SK-N-SH treated with all-trans-retinoic acid at 6 μM for 48 hours (cell line): ENCODE data around the gene MYLK.

Source experiments
- ATAC-seq: fragments of 200-7000 bp; cut with Tn5 transposase; 3 replicates; pipeline ENCODE4 v1.9.1; 2020; ENCODE audit warnings: mild to moderate bottlenecking, moderate library complexity
- ARNTL ChIP-seq: fragments of 450-650 bp; formaldehyde crosslinking; IDR thresholded peaks from 2 replicates; pipeline ENCODE4 v1.5.0; 2020; ENCODE audit warnings: low read depth, mild to moderate bottlenecking, moderate library complexity, borderline replicate concordance
- BACH2 ChIP-seq: fragments of 250-450 bp; sonication (Bioruptor Pico); IDR thresholded peaks from 2 replicates; pipeline ENCODE4 v1.9.0; 2021; ENCODE audit warnings: mild to moderate bottlenecking, borderline replicate concordance
- CREB5 ChIP-seq: fragments of 250-450 bp; sonication (Bioruptor Pico); IDR thresholded peaks from 2 replicates; pipeline ENCODE4 v1.5.1; 2020; ENCODE audit warnings: low read depth, mild to moderate bottlenecking, moderate library complexity
- CSDC2 ChIP-seq: fragments of 250-450 bp; sonication (Bioruptor Pico); IDR thresholded peaks from 2 replicates; pipeline ENCODE4 v1.5.0; 2020; ENCODE audit warnings: mild to moderate bottlenecking, moderate library complexity
- ESRRG ChIP-seq: fragments of 250-450 bp; sonication (Bioruptor Pico); IDR thresholded peaks from 2 replicates; pipeline ENCODE4 v1.6.1; 2021; ENCODE audit warnings: mild to moderate bottlenecking
- GLIS3 ChIP-seq: fragments of 250-450 bp; sonication (Bioruptor Pico); IDR thresholded peaks from 2 replicates; pipeline ENCODE4 v1.5.0; 2020; ENCODE audit warnings: mild to moderate bottlenecking, moderate library complexity
- ISL1 ChIP-seq: fragments of 250-450 bp; sonication (Bioruptor Pico); IDR thresholded peaks from 2 replicates; pipeline ENCODE4 v2.1.2; 2022; ENCODE audit warnings: mild to moderate bottlenecking, moderate library complexity
- OSR1 ChIP-seq: fragments of 250-450 bp; sonication (Bioruptor Pico); IDR thresholded peaks from 2 replicates; pipeline ENCODE4 v1.8.0; 2022; ENCODE audit warnings: moderate library complexity, mild to moderate bottlenecking, inconsistent platforms
- POU6F1 ChIP-seq: fragments of 250-450 bp; sonication (Bioruptor Pico); IDR thresholded peaks from 2 replicates; pipeline ENCODE4 v1.8.0; 2021; ENCODE audit warnings: low read depth, mild to moderate bottlenecking, moderate library complexity, borderline replicate concordance
- PPARA ChIP-seq: fragments of 250-450 bp; sonication (Bioruptor Pico); IDR thresholded peaks from 2 replicates; pipeline ENCODE4 v1.5.0; 2020; ENCODE audit warnings: mild to moderate bottlenecking, borderline replicate concordance
- RARB ChIP-seq: fragments of 250-450 bp; sonication (Bioruptor Pico); IDR thresholded peaks from 2 replicates; pipeline ENCODE4 v1.8.0; 2021; ENCODE audit warnings: mild to moderate bottlenecking, moderate library complexity
- SNAI2 ChIP-seq: fragments of 250-450 bp; sonication (Bioruptor Pico); IDR thresholded peaks from 2 replicates; pipeline ENCODE4 v1.5.0; 2020; ENCODE audit warnings: mild to moderate bottlenecking, moderate library complexity
- TCF4 ChIP-seq: fragments of 250-450 bp; sonication (Bioruptor Pico); IDR thresholded peaks from 2 replicates; pipeline ENCODE4 v1.8.0; 2021; ENCODE audit warnings: mild to moderate bottlenecking, moderate library complexity, borderline replicate concordance
- TOX ChIP-seq: fragments of 250-450 bp; sonication (Bioruptor Pico); IDR thresholded peaks from 2 replicates; pipeline ENCODE4 v1.8.0; 2021; ENCODE audit warnings: mild to moderate bottlenecking, moderate library complexity, borderline replicate concordance
- TSHZ2 ChIP-seq: fragments of 250-450 bp; sonication (Bioruptor Pico); IDR thresholded peaks from 2 replicates; pipeline ENCODE4 v1.5.0; 2020; ENCODE audit warnings: mild to moderate bottlenecking, moderate library complexity
- ZC3H10 ChIP-seq: fragments of 250-450 bp; sonication (Bioruptor Pico); IDR thresholded peaks from 2 replicates; pipeline ENCODE4 v1.5.1; 2021; ENCODE audit warnings: mild to moderate bottlenecking, moderate library complexity
- ZFP3 ChIP-seq: fragments of 250-450 bp; sonication (Bioruptor Pico); IDR thresholded peaks from 2 replicates; pipeline ENCODE4 v1.5.0; 2020; ENCODE audit warnings: mild to moderate bottlenecking, moderate library complexity
- ZFP30 ChIP-seq: fragments of 450-650 bp; formaldehyde crosslinking; IDR thresholded peaks from 2 replicates; pipeline ENCODE4 v1.5.0; 2022; ENCODE audit warnings: mild to moderate bottlenecking, moderate library complexity
- ZNF565 ChIP-seq: fragments of 450-650 bp; formaldehyde crosslinking; conservative IDR thresholded peaks from 2 replicates; pipeline ENCODE4 v1.5.0; 2020; ENCODE audit warnings: low read depth, mild to moderate bottlenecking, moderate library complexity
- ZNF70 ChIP-seq: fragments of 450-650 bp; formaldehyde crosslinking; IDR thresholded peaks from 2 replicates; pipeline ENCODE4 v1.5.0; 2020; ENCODE audit warnings: mild to moderate bottlenecking, moderate library complexity
- ZNF8 ChIP-seq: fragments of 450-650 bp; formaldehyde crosslinking; IDR thresholded peaks from 2 replicates; pipeline ENCODE4 v1.5.0; 2020; ENCODE audit warnings: mild to moderate bottlenecking, moderate library complexity
- TF ChIP-seq, protein P1 (sequence below): fragments of 250-450 bp; sonication (Bioruptor Pico); IDR thresholded peaks from 2 replicates; pipeline ENCODE4 v1.5.1; 2021; ENCODE audit warnings: mild to moderate bottlenecking, moderate library complexity
- TF ChIP-seq, protein P2 (sequence below): fragments of 250-450 bp; sonication (Bioruptor Pico); IDR thresholded peaks from 2 replicates; pipeline ENCODE4 v1.8.0; 2020; ENCODE audit warnings: mild to moderate bottlenecking, moderate library complexity, borderline replicate concordance

Gene MYLK

GRCh38 chr3:123779655-123780231 is 104.4 kb downstream of the MYLK start:
- TF ChIP-seq ARNTL (CRISPR knock-in tag) (no peak), TCF4 (no peak), ZC3H10 (CRISPR knock-in tag) (no peak), TOX (CRISPR knock-in tag) (no peak), POU6F1 (no peak), CSDC2 (CRISPR knock-in tag) (no peak), ZNF70 (no peak), ESRRG (no peak)
- TF ChIP-seq, protein P1, sequence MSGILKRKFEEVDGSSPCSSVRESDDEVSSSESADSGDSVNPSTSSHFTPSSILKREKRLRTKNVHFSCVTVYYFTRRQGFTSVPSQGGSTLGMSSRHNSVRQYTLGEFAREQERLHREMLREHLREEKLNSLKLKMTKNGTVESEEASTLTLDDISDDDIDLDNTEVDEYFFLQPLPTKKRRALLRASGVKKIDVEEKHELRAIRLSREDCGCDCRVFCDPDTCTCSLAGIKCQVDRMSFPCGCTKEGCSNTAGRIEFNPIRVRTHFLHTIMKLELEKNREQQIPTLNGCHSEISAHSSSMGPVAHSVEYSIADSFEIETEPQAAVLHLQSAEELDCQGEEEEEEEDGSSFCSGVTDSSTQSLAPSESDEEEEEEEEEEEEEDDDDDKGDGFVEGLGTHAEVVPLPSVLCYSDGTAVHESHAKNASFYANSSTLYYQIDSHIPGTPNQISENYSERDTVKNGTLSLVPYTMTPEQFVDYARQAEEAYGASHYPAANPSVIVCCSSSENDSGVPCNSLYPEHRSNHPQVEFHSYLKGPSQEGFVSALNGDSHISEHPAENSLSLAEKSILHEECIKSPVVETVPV (CRISPR knock-in tag) = no peak
- TF ChIP-seq, protein P2, sequence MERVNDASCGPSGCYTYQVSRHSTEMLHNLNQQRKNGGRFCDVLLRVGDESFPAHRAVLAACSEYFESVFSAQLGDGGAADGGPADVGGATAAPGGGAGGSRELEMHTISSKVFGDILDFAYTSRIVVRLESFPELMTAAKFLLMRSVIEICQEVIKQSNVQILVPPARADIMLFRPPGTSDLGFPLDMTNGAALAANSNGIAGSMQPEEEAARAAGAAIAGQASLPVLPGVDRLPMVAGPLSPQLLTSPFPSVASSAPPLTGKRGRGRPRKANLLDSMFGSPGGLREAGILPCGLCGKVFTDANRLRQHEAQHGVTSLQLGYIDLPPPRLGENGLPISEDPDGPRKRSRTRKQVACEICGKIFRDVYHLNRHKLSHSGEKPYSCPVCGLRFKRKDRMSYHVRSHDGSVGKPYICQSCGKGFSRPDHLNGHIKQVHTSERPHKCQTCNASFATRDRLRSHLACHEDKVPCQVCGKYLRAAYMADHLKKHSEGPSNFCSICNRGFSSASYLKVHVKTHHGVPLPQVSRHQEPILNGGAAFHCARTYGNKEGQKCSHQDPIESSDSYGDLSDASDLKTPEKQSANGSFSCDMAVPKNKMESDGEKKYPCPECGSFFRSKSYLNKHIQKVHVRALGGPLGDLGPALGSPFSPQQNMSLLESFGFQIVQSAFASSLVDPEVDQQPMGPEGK (CRISPR knock-in tag) = no peak

GRCh38 chr3:123778991-123779622 is 105.0 kb downstream of the MYLK start:
- ATAC-seq = peak; percentile 61
- TF ChIP-seq ISL1 (peak; percentile 86), CSDC2 (CRISPR knock-in tag) (0 out of 2 replicates have a peak, but pooled peaks have one; percentile 10), ZNF565 (CRISPR knock-in tag) (no peak), RARB (no peak; the same call in 1 of the 2 replicates), POU6F1 (no peak), ZFP3 (CRISPR knock-in tag) (peak; percentile 59; the same call in 1 of the 2 replicates), ZNF70 (no peak), ZFP30 (CRISPR knock-in tag) (no peak), TOX (CRISPR knock-in tag) (no peak), GLIS3 (CRISPR knock-in tag) (no peak; the same call in 1 of the 2 replicates), CREB5 (no peak; the same call in 1 of the 2 replicates), ESRRG (no peak), ARNTL (CRISPR knock-in tag) (no peak), SNAI2 (peak; percentile 57; the same call in 1 of the 2 replicates), BACH2 (CRISPR knock-in tag) (no peak), OSR1 (CRISPR knock-in tag) (no peak), PPARA (CRISPR knock-in tag) (no peak), TCF4 (no peak), ZC3H10 (CRISPR knock-in tag) (peak; percentile 60), ZNF8 (CRISPR knock-in tag) (no peak), TSHZ2 (CRISPR knock-in tag) (no peak)
- TF ChIP-seq, protein P1 (CRISPR knock-in tag) = no peak
- TF ChIP-seq, protein P2 (CRISPR knock-in tag) = no peak

More at GRCh38 chr3:123779655-123780231, 104.4 kb downstream of the MYLK start:
- ATAC-seq = no peak
